Kidney (tissue), 14 donors: Measurements from ENCODE around the gene CPLX3. TPM values are rescaled to one million over a fixed set of nuclear protein-coding genes. Genes with fewer than 3 reads are reported as not detected.

Experiments
- DNase-seq, 5 donors: peaks; one replicate each; pipeline ENCODE4 v3.0.0-alpha.2; 2013 to 2020
- FAIRE-seq: peaks from 2 replicates; lab custom pipeline; 2012; peaks lifted over from hg19 to GRCh38; lab: Jason Lieb, UNC
- H3K27ac ChIP-seq, 2 donors: one replicate each; pipeline ENCODE4 v1.7.0; 2013; ENCODE audit warnings: low read depth in 2 of 2, low read length in 2 of 2, inconsistent platforms in 1 of 2
- H3K27me3 ChIP-seq: one replicate; pipeline ENCODE4 v1.7.1; 2013; ENCODE audit warnings: low read length, inconsistent platforms; ENCODE audit not compliant: control insufficient read depth, insufficient read depth
- H3K36me3 ChIP-seq, 3 donors: one replicate each; pipeline versions ENCODE4 v1.7.0 to v1.7.1; 2013; ENCODE audit warnings: low read length in 3 of 3, control low read depth in 1 of 3, inconsistent platforms in 1 of 3; ENCODE audit not compliant: insufficient read depth in 3 of 3, control insufficient read depth in 2 of 3
- H3K4me1 ChIP-seq, 3 donors: one replicate each; pipeline versions ENCODE4 v1.7.0 to v1.7.1; 2013; ENCODE audit warnings: low read length in 3 of 3, inconsistent platforms in 1 of 3, low read depth in 1 of 3; ENCODE audit not compliant: control insufficient read depth in 2 of 3, insufficient read depth in 2 of 3
- H3K4me3 ChIP-seq, 3 donors: one replicate each; pipeline versions ENCODE4 v1.7.0 to v1.8.1; 2013; ENCODE audit warnings: low read length in 3 of 3, control low read depth in 1 of 3, inconsistent platforms in 1 of 3
- H3K9ac ChIP-seq, 3 donors: one replicate each; pipeline versions ENCODE4 v1.7.0 to v1.7.1; 2013; ENCODE audit warnings: low read length in 3 of 3, control low read depth in 1 of 3, inconsistent platforms in 1 of 3
- H3K9me3 ChIP-seq, 3 donors: one replicate each; pipeline versions ENCODE4 v1.7.0 to v1.7.1; 2013; ENCODE audit warnings: low read length in 3 of 3, control low read depth in 1 of 3, inconsistent platforms in 1 of 3; ENCODE audit not compliant: control insufficient read depth in 2 of 3, insufficient read depth in 1 of 3
- CTCF ChIP-seq: IDR thresholded peaks from 3 replicates; pipeline ENCODE4 v1.5.1; 2012; ENCODE audit warnings: mild to moderate bottlenecking, moderate library complexity, borderline replicate concordance; ENCODE audit not compliant: insufficient read depth; ENCODE audit errors: extremely low read depth
- intact Hi-C: fragments of 100-400 bp; cut with DNase I; formaldehyde crosslinking; loops from one replicate; pipeline ENCODE4 v1.11.1; 2022
- polyA plus RNA-seq: library from polyadenylated mRNA; stranded (reverse); fragments of 350-450 nt; fragmentation: Illumina TruSeq; extraction: RNeasy Lipid Tissue Mini Kit (QIAGEN cat#74804); gene quantifications from one replicate; pipeline ENCODE4 v1.2.3, GENCODE V29; 2014; ENCODE audit warnings: low read depth, low replicate concordance; ENCODE audit not compliant: insufficient read depth
- total RNA-seq: library from RNA; stranded (reverse); fragmentation: NEBNext Ultra II Directional; extraction: Animal tissue kit (Norgen Biotek cat#: 25700); gene quantifications from one replicate; pipeline ENCODE4 v1.2.1, GENCODE V29; 2021
- donor health status: control.
- donor health status: control.
- donor health status: control.
- donor health status: control.
- donor health status: control.
- donor health status: DM: yes; HTN: yes; CAD: no.
- donor health status: Normal renal cell carcinoma (clear cell type).

CPLX3 gene
- total and polyA plus RNA-seq, 2 donors from 2014 or later: not detected

DNA sequence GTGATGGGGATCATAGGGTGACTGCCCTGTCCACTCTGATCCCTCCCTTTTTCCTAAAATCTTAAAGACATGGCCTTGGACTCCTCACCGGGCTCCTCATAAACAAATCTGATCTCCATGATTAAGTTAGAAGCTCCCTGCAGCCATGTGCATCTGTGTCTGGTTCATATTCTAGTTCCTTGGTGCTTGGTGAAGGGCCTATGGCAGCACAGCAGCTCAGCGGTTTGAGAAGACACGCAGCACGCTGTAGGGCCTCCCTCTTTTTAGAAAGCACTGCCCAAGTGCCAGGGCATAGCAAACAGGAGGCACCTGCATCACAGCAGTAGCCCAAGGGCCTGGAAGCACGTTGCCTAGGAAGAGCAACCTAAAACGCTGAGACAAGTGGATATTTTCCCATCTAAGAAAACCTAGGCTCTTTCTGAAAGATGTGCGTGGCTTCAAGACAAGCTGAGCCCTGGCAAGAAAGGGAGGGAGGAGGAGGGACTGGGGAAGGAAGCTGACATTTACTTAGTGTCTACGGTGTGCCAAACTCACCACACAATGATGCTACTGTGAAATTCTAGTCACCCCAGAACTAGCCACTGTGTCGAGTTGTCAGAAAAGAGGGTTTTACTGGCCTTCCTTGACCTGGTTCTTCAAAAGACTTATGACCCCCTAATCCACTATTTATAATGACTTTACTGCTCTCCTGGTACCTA, 31.4 kb downstream of the CPLX3 start:
- peaks cover 0 to 14% (median 2%) of the 10 kb centered on the region in 3 donors for H3K36me3 ChIP-seq
- H3K9ac ChIP-seq: no peak overlapping the region
- FAIRE-seq: no peak
- H3K4me1 ChIP-seq: peaks cover 0 to 28% (median 22%) of the 10 kb centered on the region in 3 donors
- no peak overlapping the region for H3K4me3 ChIP-seq
- no peak for TF ChIP-seq CTCF
- no peaks in the 10 kb centered on the region for H3K27me3 ChIP-seq
- DNase-seq: no peak
- intact Hi-C loops: no loop called here
- no peaks in the 10 kb centered on the region for H3K9me3 ChIP-seq
- peak overlapping the region in 1 of 2 donors; percentile 33 for H3K27ac ChIP-seq

GRCh38 chr15:74858369-74858740, 31.9 kb downstream of the CPLX3 start:
- no peak for FAIRE-seq
- DNase-seq: peak in 1 of 5 donors; percentile 34
- intact Hi-C loops: no loop called here
- Histone ChIP-seq H3K4me1 (peaks cover 0 to 28% (median 22%) of the 10 kb centered on the region in 3 donors), H3K27me3 (no peaks in the 10 kb centered on the region), H3K4me3 (no peak overlapping the region), H3K9ac (no peak overlapping the region), H3K36me3 (peaks cover 0 to 8% (median 0%) of the 10 kb centered on the region in 3 donors), H3K9me3 (no peaks in the 10 kb centered on the region), H3K27ac (no peak overlapping the region)
- no peak for TF ChIP-seq CTCF

DNA sequence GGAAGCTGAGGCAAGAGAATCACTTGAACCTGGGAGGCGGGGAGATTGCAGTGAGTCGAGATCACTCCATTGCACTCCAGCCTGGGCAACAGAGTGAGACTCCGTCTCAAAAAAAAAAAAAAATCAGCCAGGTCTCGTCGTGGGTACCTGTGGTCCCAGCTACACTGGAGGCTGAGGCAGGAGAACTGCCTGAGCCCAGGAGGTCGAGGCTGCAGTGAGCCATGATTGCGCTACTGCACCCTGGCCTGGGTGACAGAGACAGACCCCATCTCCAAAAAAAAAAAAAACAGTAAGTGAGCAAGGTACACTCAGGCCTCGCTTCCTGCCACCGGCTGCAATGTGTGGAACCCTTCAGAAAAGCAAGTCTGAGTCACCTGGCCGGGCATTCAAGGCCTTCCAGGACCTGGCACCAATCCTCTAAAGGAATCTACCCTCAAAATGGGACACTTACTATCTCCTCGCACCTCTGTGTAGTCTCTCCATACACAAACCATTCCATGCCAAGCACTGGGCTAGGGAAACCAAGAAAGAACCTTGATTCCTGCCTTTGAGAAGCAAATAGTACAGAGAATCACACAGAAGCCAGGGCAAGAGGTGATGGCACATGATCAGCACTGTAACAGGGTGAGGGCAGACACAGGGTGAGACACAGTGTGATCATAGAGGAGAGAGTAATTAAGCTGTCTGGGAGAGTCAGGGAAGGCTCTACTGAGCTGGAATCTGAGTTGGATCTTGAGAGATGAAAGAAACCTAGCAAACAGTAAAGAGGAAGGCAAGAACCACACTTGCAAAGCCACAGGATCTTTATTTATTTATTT, 37.0 kb downstream of the CPLX3 start:
- no peaks in the 10 kb centered on the region for H3K36me3 ChIP-seq
- intact Hi-C loops: no loop called here
- H3K27me3 ChIP-seq: no peaks in the 10 kb centered on the region
- no peaks in the 10 kb centered on the region for H3K9me3 ChIP-seq
- FAIRE-seq (no peak), DNase-seq (no peak)
- TF ChIP-seq CTCF: no peak
- peak overlapping the region in 1 of 2 donors; percentile 7 for H3K27ac ChIP-seq
- H3K9ac ChIP-seq: no peak overlapping the region
- H3K4me1 ChIP-seq: peaks cover 0 to 34% (median 18%) of the 10 kb centered on the region in 3 donors
- no peak overlapping the region for H3K4me3 ChIP-seq
